ENCODE data around the gene FUOM. TPM values are rescaled to one million over a fixed set of nuclear protein-coding genes. Genes with fewer than 3 reads are reported as not detected.

The FUOM gene
- total and polyA plus RNA-seq, 2 experiments from 2014 or later = 22.1 to 58.1 TPM

- H3K27ac ChIP-seq = no peak overlapping the region
- no peaks in the 10 kb centered on the region for H3K9me3 ChIP-seq (ENCODE audit: low read depth)
- no peak for DNase-seq (ENCODE audit: low read depth in 1 of 2, low spot score in 1 of 2)
- peaks cover 22% of the 10 kb centered on the region for H3K36me3 ChIP-seq
- H3K27me3 ChIP-seq = no peaks in the 10 kb centered on the region
- no peaks in the 10 kb centered on the region for H3K4me1 ChIP-seq (ENCODE audit: low read depth)
- no peak overlapping the region for H3K4me3 ChIP-seq
- no peak for TF ChIP-seq CTCF (IDR thresholded peaks at IDR 0.05; ENCODE audit: low read depth, low read length)
Observed at GRCh38 chr10:133313192-133313591, 44.6 kb downstream of the FUOM start.

GRCh38 chr10:133312769-133313145 lies 45.1 kb downstream of the FUOM start:
- no peaks in the 10 kb centered on the region for H3K9me3 ChIP-seq (ENCODE audit: low read depth)
- H3K36me3 ChIP-seq = peaks cover 22% of the 10 kb centered on the region
- no peak overlapping the region for H3K4me3 ChIP-seq
- no peaks in the 10 kb centered on the region for H3K4me1 ChIP-seq (ENCODE audit: low read depth)
- TF ChIP-seq CTCF (IDR thresholded peaks at IDR 0.05; ENCODE audit: low read depth, low read length) = no peak
- no peaks in the 10 kb centered on the region for H3K27me3 ChIP-seq
- DNase-seq (ENCODE audit: low read depth in 1 of 2, low spot score in 1 of 2) = no peak
- H3K27ac ChIP-seq = no peak overlapping the region

GRCh38 chr10:133312016-133312768 lies 45.6 kb downstream of the FUOM start:
- no peak for DNase-seq (ENCODE audit: low read depth in 1 of 2, low spot score in 1 of 2)
- Histone ChIP-seq H3K27ac (no peak overlapping the region), H3K9me3 (ENCODE audit: low read depth) (no peaks in the 10 kb centered on the region), H3K36me3 (peaks cover 22% of the 10 kb centered on the region), H3K4me1 (ENCODE audit: low read depth) (peaks cover 4% of the 10 kb centered on the region), H3K4me3 (no peak overlapping the region), H3K27me3 (no peaks in the 10 kb centered on the region)
- no peak for TF ChIP-seq CTCF (IDR thresholded peaks at IDR 0.05; ENCODE audit: low read depth, low read length)

- H3K27ac ChIP-seq = no peak overlapping the region
- peaks cover 5% of the 10 kb centered on the region for H3K4me1 ChIP-seq (ENCODE audit: low read depth)
- H3K9me3 ChIP-seq (ENCODE audit: low read depth) = no peaks in the 10 kb centered on the region
- H3K4me3 ChIP-seq = no peak overlapping the region
- TF ChIP-seq CTCF (IDR thresholded peaks at IDR 0.05; ENCODE audit: low read depth, low read length) = no peak
- peaks cover 22% of the 10 kb centered on the region for H3K36me3 ChIP-seq
- DNase-seq (ENCODE audit: low read depth in 1 of 2, low spot score in 1 of 2) = no peak
- H3K27me3 ChIP-seq = no peaks in the 10 kb centered on the region
Observed at GRCh38 chr10:133311570-133311969, 46.2 kb downstream of the FUOM start.

GRCh38 chr10:133310789-133311188 lies 47.0 kb downstream of the FUOM start:
- no peak overlapping the region for H3K4me3 ChIP-seq
- H3K36me3 ChIP-seq = peaks cover 22% of the 10 kb centered on the region
- no peak for TF ChIP-seq CTCF (IDR thresholded peaks at IDR 0.05; ENCODE audit: low read depth, low read length)
- H3K9me3 ChIP-seq (ENCODE audit: low read depth) = no peaks in the 10 kb centered on the region
- H3K27ac ChIP-seq = no peak overlapping the region
- H3K4me1 ChIP-seq (ENCODE audit: low read depth) = peaks cover 5% of the 10 kb centered on the region
- DNase-seq (ENCODE audit: low read depth in 1 of 2, low spot score in 1 of 2) = no peak
- H3K27me3 ChIP-seq = no peaks in the 10 kb centered on the region

Data from cardiac muscle cell (in vitro differentiated cells and primary cell).